HG03066 (cell line): ENCODE measurements around the gene CCDC187.

Source experiments
- ATAC-seq: cut with Tn5 transposase; IDR thresholded peaks from one replicate; pipeline ENCODE4 v1.9.1; 2021; ENCODE audit warnings: low read depth; ENCODE audit not compliant: unreplicated experiment

CCDC187 gene

GRCh38 chr9:136258299-136258625 is 45.6 kb downstream of the CCDC187 start:
- no peak for ATAC-seq

GRCh38 chr9:136257381-136258298 is 46.3 kb downstream of the CCDC187 start:
- no peak for ATAC-seq

- no peak for ATAC-seq
These were observed 47.7 kb downstream of the CCDC187 start for GRCh38 chr9:136255896-136256890.

GRCh38 chr9:136255166-136255538 is 48.7 kb downstream of the CCDC187 start:
- ATAC-seq: no peak

- no peak for ATAC-seq
These were observed 49.3 kb downstream of the CCDC187 start for GRCh38 chr9:136254381-136255165.

GRCh38 chr9:136253246-136254130 is 50.4 kb downstream of the CCDC187 start:
- no peak for ATAC-seq

- ATAC-seq: no peak
These were observed 51.0 kb downstream of the CCDC187 start for GRCh38 chr9:136252846-136253245.

- no peak for ATAC-seq
These were observed 51.6 kb downstream of the CCDC187 start for GRCh38 chr9:136252281-136252680.

GRCh38 chr9:136251264-136252115 is 52.4 kb downstream of the CCDC187 start:
- no peak for ATAC-seq

GRCh38 chr9:136250676-136251075 is 53.2 kb downstream of the CCDC187 start:
- no peak for ATAC-seq

- no peak for ATAC-seq
These were observed 53.9 kb downstream of the CCDC187 start for GRCh38 chr9:136249877-136250559.

GRCh38 chr9:136248951-136249876 is 54.7 kb downstream of the CCDC187 start:
- ATAC-seq: no peak

- ATAC-seq: no peak
These were observed 55.8 kb downstream of the CCDC187 start for GRCh38 chr9:136247947-136248637.

- ATAC-seq: no peak
These were observed 56.4 kb downstream of the CCDC187 start for GRCh38 chr9:136247551-136247916.

GRCh38 chr9:136246849-136247550 is 56.9 kb downstream of the CCDC187 start:
- no peak for ATAC-seq
